Astrocyte (in vitro differentiated cells and primary cell): Measurements from ENCODE around the gene SLC38A11.

Experiments used
- CTCF ChIP-seq: IDR thresholded peaks from 2 replicates; pipeline ENCODE4 v1.5.1; 2011; ENCODE audit warnings: low read depth, mild to moderate bottlenecking, inconsistent platforms, low read length, moderate library complexity; ENCODE audit not compliant: insufficient read depth
- EZH2 ChIP-seq: IDR thresholded peaks from 2 replicates; pipeline ENCODE4 v1.6.1; 2012; ENCODE audit warnings: mild to moderate bottlenecking, low read length, inconsistent platforms; ENCODE audit not compliant: insufficient read depth

DNA sequence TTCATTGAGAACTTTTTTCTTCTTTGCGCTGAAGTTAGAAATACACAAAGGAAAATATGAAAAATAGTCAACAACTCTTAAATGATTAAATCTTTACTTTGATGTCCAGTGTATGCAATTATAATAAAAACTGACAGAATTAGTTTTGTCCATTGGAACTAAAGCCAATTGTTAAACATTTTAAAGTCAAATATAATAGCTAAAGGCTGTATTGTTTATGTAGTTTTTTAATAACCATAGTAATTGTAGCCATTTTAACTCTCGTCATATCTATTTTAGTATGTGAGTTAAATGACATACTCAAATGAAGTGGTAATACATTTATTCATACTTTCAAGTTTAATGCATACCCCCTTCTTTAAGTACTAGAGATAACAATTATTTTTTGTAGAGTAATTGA is 109.0 kb downstream of the SLC38A11 start:
- TF ChIP-seq CTCF (no peak), EZH2 (no peak)
